Omental fat pad (tissue), 4 donors: ENCODE data around the gene NEMF. TPM values are rescaled to one million over a fixed set of nuclear protein-coding genes. Genes with fewer than 3 reads are reported as not detected.
A peak's percentile ranks its signal among the peaks of the same experiment; 100 is the strongest.

Experiments used
- ATAC-seq: fragments of 150-250 bp; one replicate; pipeline ENCODE4 v1.9.1; 2016; ENCODE audit warnings: mild to moderate bottlenecking, moderate library complexity; ENCODE audit not compliant: low FRiP score
- DNase-seq: peaks from one replicate; pipeline ENCODE4 v3.0.0-alpha.2; 2019; ENCODE audit warnings: low spot score
- CTCF ChIP-seq, 3 donors: fragments of 450-650 bp; IDR thresholded peaks; one replicate each; pipeline ENCODE4 v1.5.1; 2016 to 2017; ENCODE audit warnings: antibody characterized with exemption in 3 of 3, mild to moderate bottlenecking in 3 of 3, moderate library complexity in 2 of 3
- total RNA-seq, 4 donors: library from RNA; depleted of rRNA; stranded (reverse); fragments of >200 nt; gene quantifications; one replicate each; pipeline ENCODE4 v1.1.0, GENCODE V29; 2016

The NEMF gene
- total RNA-seq, 4 donors from 2014 or later = 59.6 to 87.8 (median 67.7) TPM

GRCh38 chr14:49770212-49770817 lies 82.3 kb downstream of the NEMF start:
- no peak for ATAC-seq
- no peak for DNase-seq
- no peak for TF ChIP-seq CTCF (IDR thresholded peaks at IDR 0.05)

GRCh38 chr14:49769581-49770211 lies 82.9 kb downstream of the NEMF start:
- no peak for ATAC-seq
- TF ChIP-seq CTCF (IDR thresholded peaks at IDR 0.05) = no peak
- no peak for DNase-seq

- ATAC-seq (no peak), DNase-seq (no peak)
- no peak for TF ChIP-seq CTCF (IDR thresholded peaks at IDR 0.05)
Observed at GRCh38 chr14:49769171-49769570, 83.4 kb downstream of the NEMF start.

GRCh38 chr14:49768301-49769121 lies 84.1 kb downstream of the NEMF start:
- DNase-seq (peak; percentile 34), ATAC-seq (peak; percentile 46)
- TF ChIP-seq CTCF (IDR thresholded peaks at IDR 0.05) = no peak

GRCh38 chr14:49767571-49768300 lies 84.9 kb downstream of the NEMF start, which contains the start of gene KLHDC2:
Gene KLHDC2 (plus strand): TSS chr14:49768153. CDS start chr14:49768469, 316 bp downstream.
- peak; percentile 95 for ATAC-seq
- no peak for TF ChIP-seq CTCF (IDR thresholded peaks at IDR 0.05)
- DNase-seq = peak; percentile 46

- DNase-seq = no peak
- ATAC-seq = peak; percentile 2
- TF ChIP-seq CTCF (IDR thresholded peaks at IDR 0.05) = no peak
Observed at GRCh38 chr14:49767270-49767570, 85.4 kb downstream of the NEMF start.
